ENCODE measurements around the gene GPAM.

GPAM gene

GRCh38 chr10:112222799-112223198 is 39.2 kb upstream of the GPAM start:
- no peak for TF ChIP-seq ZNF274 (IDR thresholded peaks at IDR 0.05; ENCODE audit: low read depth, low read length)
- no peak overlapping the region for H3K4me3 ChIP-seq (ENCODE audit: low read length)

GRCh38 chr10:112221545-112221944 is 38.0 kb upstream of the GPAM start:
- TF ChIP-seq ZNF274 (IDR thresholded peaks at IDR 0.05; ENCODE audit: low read depth, low read length) = no peak
- H3K4me3 ChIP-seq (ENCODE audit: low read length) = no peak overlapping the region

- TF ChIP-seq ZNF274 (IDR thresholded peaks at IDR 0.05; ENCODE audit: low read depth, low read length) = no peak
- H3K4me3 ChIP-seq (ENCODE audit: low read length) = no peak overlapping the region
Measured at GRCh38 chr10:112218960-112219359, 35.4 kb upstream of the GPAM start.

GRCh38 chr10:112218036-112218390 is 34.4 kb upstream of the GPAM start:
- H3K4me3 ChIP-seq (ENCODE audit: low read length) = no peak overlapping the region
- TF ChIP-seq ZNF274 (IDR thresholded peaks at IDR 0.05; ENCODE audit: low read depth, low read length) = no peak

GRCh38 chr10:112217386-112218035 is 33.9 kb upstream of the GPAM start:
- no peak overlapping the region for H3K4me3 ChIP-seq (ENCODE audit: low read length)
- TF ChIP-seq ZNF274 (IDR thresholded peaks at IDR 0.05; ENCODE audit: low read depth, low read length) = no peak

- TF ChIP-seq ZNF274 (IDR thresholded peaks at IDR 0.05; ENCODE audit: low read depth, low read length) = no peak
- H3K4me3 ChIP-seq (ENCODE audit: low read length) = no peak overlapping the region
Measured at GRCh38 chr10:112216966-112217365, 33.4 kb upstream of the GPAM start.

GRCh38 chr10:112216151-112216550 is 32.6 kb upstream of the GPAM start:
- TF ChIP-seq ZNF274 (IDR thresholded peaks at IDR 0.05; ENCODE audit: low read depth, low read length) = no peak
- H3K4me3 ChIP-seq (ENCODE audit: low read length) = no peak overlapping the region

- no peak overlapping the region for H3K4me3 ChIP-seq (ENCODE audit: low read length)
- no peak for TF ChIP-seq ZNF274 (IDR thresholded peaks at IDR 0.05; ENCODE audit: low read depth, low read length)
Measured at GRCh38 chr10:112215342-112215774, 31.8 kb upstream of the GPAM start.

- no peak for TF ChIP-seq ZNF274 (IDR thresholded peaks at IDR 0.05; ENCODE audit: low read depth, low read length)
- no peak overlapping the region for H3K4me3 ChIP-seq (ENCODE audit: low read length)
Measured at GRCh38 chr10:112214298-112214926, 30.8 kb upstream of the GPAM start.

- no peak for TF ChIP-seq ZNF274 (IDR thresholded peaks at IDR 0.05; ENCODE audit: low read depth, low read length)
- no peak overlapping the region for H3K4me3 ChIP-seq (ENCODE audit: low read length)
Measured at GRCh38 chr10:112213836-112214235, 30.3 kb upstream of the GPAM start.

- TF ChIP-seq ZNF274 (IDR thresholded peaks at IDR 0.05; ENCODE audit: low read depth, low read length) = no peak
- no peak overlapping the region for H3K4me3 ChIP-seq (ENCODE audit: low read length)
Measured at GRCh38 chr10:112213098-112213823, 29.7 kb upstream of the GPAM start.

- H3K4me3 ChIP-seq (ENCODE audit: low read length) = no peak overlapping the region
- TF ChIP-seq ZNF274 (IDR thresholded peaks at IDR 0.05; ENCODE audit: low read depth, low read length) = no peak
Measured at GRCh38 chr10:112210666-112211065, 27.1 kb upstream of the GPAM start.

- TF ChIP-seq ZNF274 (IDR thresholded peaks at IDR 0.05; ENCODE audit: low read depth, low read length) = no peak
Measured at GRCh38 chr10:112209684-112210131, 26.1 kb upstream of the GPAM start.

GRCh38 chr10:112208997-112209396 is 25.4 kb upstream of the GPAM start:
- H3K4me3 ChIP-seq (ENCODE audit: low read length) = no peak overlapping the region
- TF ChIP-seq ZNF274 (IDR thresholded peaks at IDR 0.05; ENCODE audit: low read depth, low read length) = no peak

More at GRCh38 chr10:112209684-112210131, 26.1 kb upstream of the GPAM start:
- H3K4me3 ChIP-seq (ENCODE audit: low read length) = no peak overlapping the region

- no peak overlapping the region for H3K4me3 ChIP-seq (ENCODE audit: low read length)
- TF ChIP-seq ZNF274 (IDR thresholded peaks at IDR 0.05; ENCODE audit: low read depth, low read length) = no peak
Measured at GRCh38 chr10:112208292-112208691, 24.7 kb upstream of the GPAM start.

Data from GM08714 (cell line).